Upper lobe of right lung (tissue), 1 donor: Measurements from ENCODE around the gene FCGR3B. TPM values are rescaled to one million over a fixed set of nuclear protein-coding genes. Genes with fewer than 3 reads are reported as not detected.
A peak's percentile ranks its signal among the peaks of the same experiment; 100 is the strongest.
"Not testable (repeated sequence)": the region's sequence is repeated elsewhere in the genome, so short reads cannot be mapped to it uniquely, and the experiment has no call there.

Experiments used
- ATAC-seq: fragments of 200-7000 bp; cut with Tn5 transposase; one replicate; pipeline ENCODE4 v1.9.1; 2020; ENCODE audit warnings: mild to moderate bottlenecking, moderate library complexity
- DNase-seq: peaks from one replicate; pipeline ENCODE4 v3.0.0-alpha.2; 2020
- H3K27ac ChIP-seq: fragments of 200-600 bp; one replicate; pipeline ENCODE4 v1.8.0; 2022
- H3K27me3 ChIP-seq: fragments of 200-600 bp; one replicate; pipeline ENCODE4 v1.8.0; 2022; ENCODE audit warnings: mild to moderate bottlenecking
- H3K36me3 ChIP-seq: fragments of 200-600 bp; one replicate; pipeline ENCODE4 v1.8.0; 2022
- H3K4me1 ChIP-seq: fragments of 200-600 bp; one replicate; pipeline ENCODE4 v1.8.0; 2022
- H3K4me3 ChIP-seq: fragments of 200-600 bp; one replicate; pipeline ENCODE4 v1.8.0; 2022; ENCODE audit warnings: mild to moderate bottlenecking
- H3K9me3 ChIP-seq: fragments of 200-600 bp; one replicate; pipeline ENCODE4 v1.8.0; 2022
- intact Hi-C: fragments of 100-400 bp; cut with DNase I; formaldehyde crosslinking; loops from one replicate; pipeline ENCODE4 v1.11.0; 2022
- total RNA-seq: library from RNA; stranded (reverse); fragmentation: NEBNext Ultra II Directional; extraction: Animal tissue kit (Norgen Biotek cat#: 25700); gene quantifications from one replicate; pipeline ENCODE4 v1.2.1, GENCODE V29; 2021
- donor health status: DM: no; HTN: yes; CAD: no; lungs with severe emphysema.

The FCGR3B gene
- total RNA-seq, 1 donor from 2014 or later: 18.9 TPM

DNA sequence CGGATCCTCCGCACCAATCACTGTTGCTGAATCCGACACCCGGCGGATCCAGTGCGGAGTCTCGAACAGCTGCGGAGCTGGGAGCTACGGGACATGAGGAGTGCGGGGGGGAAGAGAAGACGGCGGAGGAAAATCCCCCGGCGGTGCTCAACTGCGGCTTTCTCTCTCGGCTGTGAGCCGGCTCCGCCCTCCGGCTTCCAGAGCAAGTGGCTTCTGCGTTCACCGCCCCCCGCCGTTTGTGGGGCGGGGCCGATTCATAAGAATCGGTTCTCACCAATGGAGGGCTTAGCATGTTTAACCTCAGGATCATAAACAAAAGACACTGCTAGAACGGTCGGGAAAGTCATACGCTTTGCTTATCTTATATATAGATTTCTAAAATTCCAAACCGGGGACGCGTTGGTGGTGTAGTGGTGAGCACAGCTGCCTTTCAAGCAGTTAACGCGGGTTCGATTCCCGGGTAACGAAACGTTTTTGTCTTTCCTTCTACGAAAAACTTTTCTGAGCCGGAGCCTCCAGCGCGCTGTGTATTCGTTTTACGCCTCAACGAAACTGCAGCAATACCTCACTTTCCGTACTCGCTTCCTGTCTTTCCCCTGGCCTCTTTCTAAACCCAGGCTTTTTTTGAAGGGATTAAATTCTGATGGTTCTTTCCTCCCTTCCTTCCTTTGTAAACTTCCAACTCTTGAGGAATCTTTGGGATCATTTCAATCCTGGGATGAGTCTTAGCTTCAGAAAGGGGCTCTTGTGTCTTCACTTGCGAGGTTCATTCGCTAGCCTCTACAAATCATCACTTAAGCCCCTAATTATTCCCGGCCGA, 18.4 kb downstream of the FCGR3B start:
- H3K4me1 ChIP-seq, H3K36me3 ChIP-seq, H3K27me3 ChIP-seq, intact Hi-C loops, H3K9me3 ChIP-seq: not testable (repeated sequence)
- H3K4me3 ChIP-seq: peak overlapping the region; percentile 53
- peak overlapping the region; percentile 68 for H3K27ac ChIP-seq
- peak; percentile 96 for DNase-seq
- ATAC-seq: peak; percentile 97

DNA sequence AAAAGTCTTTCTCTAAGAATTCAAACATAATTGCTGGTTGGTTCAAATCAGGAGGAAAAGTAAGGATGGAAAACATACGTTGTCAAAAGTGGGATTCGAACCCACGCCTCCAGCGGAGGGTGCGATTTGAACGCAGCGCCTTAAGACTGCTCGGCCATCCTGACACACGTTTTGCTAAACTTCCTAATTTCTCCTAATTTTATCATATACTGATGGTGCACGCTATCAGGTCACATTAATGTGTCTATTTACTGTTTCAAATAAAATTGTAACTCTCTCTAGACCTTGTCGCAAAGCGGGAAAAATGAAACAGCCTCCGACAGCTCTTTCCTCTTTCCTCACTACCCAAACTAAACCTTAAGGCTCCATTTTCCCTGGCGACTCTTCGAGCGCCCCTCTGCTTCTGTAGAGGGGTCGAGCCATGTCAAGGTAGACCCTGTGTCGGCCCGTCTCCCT, 19.1 kb downstream of the FCGR3B start:
- H3K9me3 ChIP-seq, H3K36me3 ChIP-seq, intact Hi-C loops, ATAC-seq, DNase-seq, H3K4me1 ChIP-seq, H3K27me3 ChIP-seq: not testable (repeated sequence)
- H3K27ac ChIP-seq: peak overlapping the region; percentile 67
- peak overlapping the region; percentile 53 for H3K4me3 ChIP-seq

DNA sequence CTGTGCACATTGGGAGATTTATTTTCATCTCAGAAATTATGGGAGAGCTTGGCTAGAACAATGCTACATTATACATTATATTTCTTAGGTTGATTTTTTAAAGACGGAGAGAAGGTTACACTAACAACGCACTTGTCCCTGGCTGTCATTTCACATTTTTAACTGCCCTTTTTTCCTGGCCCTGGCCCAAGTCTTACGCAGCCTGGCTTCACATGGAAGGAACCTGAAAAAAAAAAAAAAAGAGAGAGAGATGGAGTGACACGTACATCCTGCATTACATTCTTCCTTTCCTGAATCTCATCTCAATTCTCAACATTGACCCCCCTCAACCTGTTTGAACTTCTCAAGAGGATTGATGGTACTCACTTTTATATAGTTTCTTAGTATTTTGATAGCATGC, 20.8 kb downstream of the FCGR3B start:
- intact Hi-C loops, DNase-seq, ATAC-seq: not testable (repeated sequence)

DNA sequence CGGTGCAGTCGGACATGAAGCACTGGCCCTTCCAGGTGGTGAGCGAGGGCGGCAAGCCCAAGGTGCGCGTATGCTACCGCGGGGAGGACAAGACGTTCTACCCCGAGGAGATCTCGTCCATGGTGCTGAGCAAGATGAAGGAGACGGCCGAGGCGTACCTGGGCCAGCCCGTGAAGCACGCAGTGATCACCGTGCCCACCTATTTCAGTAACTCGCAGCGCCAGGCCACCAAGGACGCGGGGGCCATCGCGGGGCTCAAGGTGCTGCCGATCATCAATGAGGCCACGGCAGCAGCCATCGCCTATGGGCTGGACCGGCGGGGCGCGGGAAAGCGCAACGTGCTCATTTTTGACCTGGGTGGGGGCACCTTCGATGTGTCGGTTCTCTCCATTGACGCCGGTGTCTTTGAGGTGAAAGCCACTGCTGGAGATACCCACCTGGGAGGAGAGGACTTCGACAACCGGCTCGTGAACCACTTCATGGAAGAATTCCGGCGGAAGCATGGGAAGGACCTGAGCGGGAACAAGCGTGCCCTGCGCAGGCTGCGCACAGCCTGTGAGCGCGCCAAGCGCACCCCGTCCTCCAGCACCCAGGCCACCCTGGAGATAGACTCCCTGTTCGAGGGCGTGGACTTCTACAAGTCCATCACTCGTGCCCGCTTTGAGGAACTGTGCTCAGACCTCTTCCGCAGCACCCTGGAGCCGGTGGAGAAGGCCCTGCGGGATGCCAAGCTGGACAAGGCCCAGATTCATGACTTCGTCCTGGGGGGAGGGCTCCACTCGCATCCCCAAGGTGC, 24.2 kb downstream of the FCGR3B start:
- H3K27me3 ChIP-seq, intact Hi-C loops, H3K27ac ChIP-seq, H3K9me3 ChIP-seq, H3K4me1 ChIP-seq, H3K4me3 ChIP-seq, DNase-seq, H3K36me3 ChIP-seq: not testable (repeated sequence)
- peak; percentile 22 for ATAC-seq

More for the DNA sequence above, 20.8 kb downstream of the FCGR3B start:
- H3K36me3 ChIP-seq, H3K4me3 ChIP-seq, H3K27ac ChIP-seq, H3K9me3 ChIP-seq, H3K27me3 ChIP-seq, H3K4me1 ChIP-seq: not testable (repeated sequence)

DNA sequence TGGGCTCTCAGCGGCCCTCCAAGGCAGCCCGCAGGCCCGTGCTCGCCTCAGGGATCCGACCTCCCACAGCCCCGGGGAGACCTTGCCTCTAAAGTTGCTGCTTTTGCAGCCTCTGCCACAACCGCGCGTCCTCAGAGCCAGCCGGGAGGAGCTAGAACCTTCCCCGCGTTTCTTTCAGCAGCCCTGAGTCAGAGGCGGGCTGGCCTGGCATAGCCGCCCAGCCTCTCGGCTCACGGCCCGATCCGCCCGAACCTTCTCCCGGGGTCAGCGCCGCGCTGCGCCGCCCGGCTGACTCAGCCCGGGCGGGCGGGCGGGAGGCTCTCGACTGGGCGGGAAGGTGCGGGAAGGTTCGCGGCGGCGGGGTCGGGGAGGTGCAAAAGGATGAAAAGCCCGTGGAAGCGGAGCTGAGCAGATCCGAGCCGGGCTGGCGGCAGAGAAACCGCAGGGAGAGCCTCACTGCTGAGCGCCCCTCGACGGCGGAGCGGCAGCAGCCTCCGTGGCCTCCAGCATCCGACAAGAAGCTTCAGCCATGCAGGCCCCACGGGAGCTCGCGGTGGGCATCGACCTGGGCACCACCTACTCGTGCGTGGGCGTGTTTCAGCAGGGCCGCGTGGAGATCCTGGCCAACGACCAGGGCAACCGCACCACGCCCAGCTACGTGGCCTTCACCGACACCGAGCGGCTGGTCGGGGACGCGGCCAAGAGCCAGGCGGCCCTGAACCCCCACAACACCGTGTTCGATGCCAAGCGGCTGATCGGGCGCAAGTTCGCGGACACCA, 25.0 kb downstream of the FCGR3B start:
- H3K36me3 ChIP-seq, H3K4me3 ChIP-seq, H3K27ac ChIP-seq, H3K27me3 ChIP-seq, intact Hi-C loops, H3K9me3 ChIP-seq, H3K4me1 ChIP-seq: not testable (repeated sequence)
- ATAC-seq (peak; percentile 74), DNase-seq (peak; percentile 68)

DNA sequence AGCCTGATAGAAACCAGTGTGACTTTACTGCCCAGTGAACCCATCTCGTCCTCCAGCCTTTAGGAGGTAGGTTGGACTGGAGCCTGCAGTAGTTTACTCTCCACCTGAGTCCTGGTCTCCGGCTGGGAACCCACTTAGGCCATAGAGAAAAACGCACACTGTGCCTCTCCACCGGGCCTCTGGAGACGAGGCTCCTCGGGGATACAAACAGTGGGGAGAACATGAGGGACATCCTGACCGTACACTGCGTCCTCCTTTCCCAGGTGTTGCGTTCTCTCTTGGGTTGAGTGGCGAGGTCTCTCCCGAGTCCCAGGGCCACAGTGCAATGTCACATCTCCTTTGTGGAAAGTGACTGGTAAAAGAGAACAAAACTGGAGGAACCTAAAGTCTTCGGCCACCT, 26.0 kb downstream of the FCGR3B start:
- H3K4me1 ChIP-seq, ATAC-seq, H3K36me3 ChIP-seq, intact Hi-C loops, DNase-seq, H3K4me3 ChIP-seq, H3K27me3 ChIP-seq, H3K27ac ChIP-seq, H3K9me3 ChIP-seq: not testable (repeated sequence)

DNA sequence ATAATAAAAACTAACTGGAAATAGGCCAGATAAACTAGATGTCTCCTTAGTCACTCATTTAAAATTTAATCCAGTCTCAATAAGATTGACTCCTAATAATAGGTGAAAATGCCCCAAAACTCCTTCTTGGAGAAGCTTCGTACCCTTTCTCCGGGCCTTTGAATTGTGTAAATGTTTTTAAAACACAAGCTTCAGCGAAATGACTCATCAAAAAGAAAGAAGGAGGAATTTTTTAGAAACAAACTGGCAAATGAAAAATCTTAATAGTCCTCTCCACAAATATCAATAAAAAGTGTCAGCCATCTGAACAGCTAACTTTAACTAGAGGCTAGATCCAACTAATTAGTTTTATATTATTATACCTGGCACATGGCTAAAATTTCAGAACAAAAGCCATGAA, 33.9 kb downstream of the FCGR3B start:
- H3K9me3 ChIP-seq, H3K4me3 ChIP-seq, DNase-seq, intact Hi-C loops, H3K27ac ChIP-seq, H3K27me3 ChIP-seq, ATAC-seq, H3K36me3 ChIP-seq, H3K4me1 ChIP-seq: not testable (repeated sequence)

DNA sequence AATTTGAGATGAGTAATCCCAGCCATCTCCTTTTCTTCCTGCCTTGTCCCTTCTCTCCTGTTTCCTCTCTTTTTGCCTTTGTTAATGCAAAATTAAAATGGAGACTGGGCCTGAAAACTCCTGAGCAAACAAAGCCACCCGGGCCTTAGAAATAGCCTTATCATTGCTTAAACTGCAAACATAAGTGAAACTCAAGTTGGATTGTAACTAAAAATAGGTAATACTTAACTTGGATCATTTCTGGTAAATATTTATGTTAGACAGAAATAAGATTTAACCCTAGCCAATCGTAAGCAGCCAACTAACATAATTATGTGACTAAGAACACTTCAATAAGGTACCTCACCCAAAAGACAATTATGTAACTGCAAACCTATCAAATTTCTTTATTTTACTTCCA, 35.4 kb downstream of the FCGR3B start:
- DNase-seq, H3K27me3 ChIP-seq, H3K4me3 ChIP-seq, H3K36me3 ChIP-seq, ATAC-seq, H3K9me3 ChIP-seq, H3K4me1 ChIP-seq, H3K27ac ChIP-seq, intact Hi-C loops: not testable (repeated sequence)

DNA sequence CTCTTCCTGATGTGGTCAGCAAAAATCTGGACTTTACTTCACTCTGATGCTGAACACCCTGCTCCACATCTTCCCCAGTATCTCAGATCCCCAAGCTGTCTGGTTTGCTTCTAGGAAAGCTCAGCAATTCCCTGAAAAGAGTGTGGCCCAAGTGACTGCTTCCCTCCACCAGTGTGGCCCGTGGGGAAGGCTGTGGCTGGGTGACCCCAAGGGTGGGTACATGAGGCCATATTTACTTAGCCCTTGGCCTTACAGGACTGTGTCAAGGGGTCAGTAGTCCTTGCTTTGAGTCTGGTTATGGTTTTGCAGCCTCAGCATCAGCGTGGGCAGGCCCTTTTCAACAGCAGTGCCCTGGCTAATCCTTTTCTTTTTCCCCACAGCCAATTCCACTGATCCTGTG, 35.8 kb downstream of the FCGR3B start:
- H3K36me3 ChIP-seq, H3K27ac ChIP-seq, H3K4me1 ChIP-seq, H3K4me3 ChIP-seq, intact Hi-C loops, H3K27me3 ChIP-seq, DNase-seq, H3K9me3 ChIP-seq: not testable (repeated sequence)
- ATAC-seq: peak; percentile 14

DNA sequence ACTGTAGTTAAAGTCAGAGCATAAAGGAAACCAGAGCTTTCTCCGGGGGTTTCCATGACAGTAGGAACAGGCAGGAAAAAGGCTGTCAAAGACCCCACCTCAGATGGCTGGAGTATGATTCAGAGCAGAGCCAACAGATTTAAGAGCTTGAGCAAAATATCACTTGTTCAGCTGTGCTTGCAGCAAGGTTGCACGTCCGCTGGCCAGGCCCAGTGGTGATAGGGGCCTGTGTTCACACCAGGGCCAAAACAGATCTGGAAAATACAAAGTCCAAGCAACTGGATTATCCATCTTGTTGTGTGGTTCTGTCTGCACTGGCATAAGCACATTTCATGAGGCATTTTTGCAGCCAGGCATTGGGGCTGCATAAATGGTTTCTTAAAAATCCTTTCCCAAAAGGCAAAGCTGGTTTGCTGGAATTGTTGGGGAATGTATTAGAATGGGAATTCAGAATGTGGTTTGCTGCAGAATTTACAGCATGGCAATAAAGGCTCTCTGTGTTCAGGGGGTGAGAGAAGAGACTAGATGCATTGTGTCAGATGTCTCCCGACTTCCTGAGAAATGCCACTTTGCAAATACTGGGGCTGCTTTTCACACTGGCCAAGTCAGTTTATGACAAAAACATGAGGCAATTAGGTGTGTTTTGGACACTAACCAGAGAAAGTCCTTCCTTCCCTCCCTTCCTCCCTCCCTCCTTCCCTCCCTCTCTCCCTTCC, 36.5 kb downstream of the FCGR3B start:
- H3K27me3 ChIP-seq, ATAC-seq, H3K36me3 ChIP-seq, intact Hi-C loops, H3K9me3 ChIP-seq, H3K4me3 ChIP-seq, H3K4me1 ChIP-seq, H3K27ac ChIP-seq, DNase-seq: not testable (repeated sequence)

DNA sequence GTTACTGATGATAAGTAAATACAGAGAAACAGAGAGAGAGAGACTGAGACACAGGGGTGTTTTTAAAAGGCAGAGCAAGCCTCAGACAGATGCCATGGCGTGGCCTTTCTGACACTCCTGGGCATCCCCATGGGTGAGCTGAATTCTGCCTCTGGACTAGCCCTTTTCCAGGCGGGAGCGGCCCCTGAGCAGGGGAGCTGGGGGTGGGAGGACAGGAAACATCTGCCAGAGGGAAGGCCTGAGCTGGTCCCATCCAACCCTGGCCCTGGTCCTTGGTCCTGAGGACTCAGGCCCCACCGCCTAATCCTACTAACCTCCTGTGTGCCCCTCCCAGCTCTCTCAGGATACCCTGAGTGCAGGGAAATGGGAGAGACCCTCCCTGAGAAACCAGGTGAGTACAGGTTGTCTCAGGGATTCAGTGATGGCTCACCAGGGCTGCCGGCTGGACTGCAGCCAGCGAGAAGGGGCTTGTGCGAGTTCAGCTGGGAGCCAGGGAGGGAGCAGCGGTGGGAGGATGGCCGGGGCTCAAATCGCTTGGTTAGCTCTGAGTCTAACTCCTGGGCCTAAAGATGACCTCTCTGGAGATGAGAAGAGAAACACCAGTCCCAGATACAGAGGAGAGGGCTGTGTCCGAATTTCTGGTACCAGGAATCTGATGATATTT, 37.8 kb downstream of the FCGR3B start:
- ATAC-seq, H3K36me3 ChIP-seq: not testable (repeated sequence)

DNA sequence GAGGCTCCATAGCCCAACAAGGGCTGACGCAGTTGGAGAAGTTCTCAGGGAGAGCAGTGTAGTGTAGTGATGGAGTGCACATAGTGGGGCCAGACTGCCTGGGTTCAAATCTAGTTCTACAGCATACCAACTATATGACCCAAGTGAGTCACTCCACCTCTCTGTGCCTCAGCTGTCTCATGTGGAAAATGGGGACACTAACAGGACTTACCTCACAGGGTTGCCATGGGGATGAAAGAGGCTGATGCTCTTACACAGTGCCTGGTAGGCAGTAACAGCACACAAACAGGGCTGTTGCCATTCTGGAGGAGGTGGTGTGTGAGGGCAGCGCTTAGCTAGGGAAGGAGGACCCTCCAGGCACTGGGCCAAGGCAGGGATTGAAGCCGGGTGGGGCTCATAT, 38.4 kb downstream of the FCGR3B start:
- H3K4me3 ChIP-seq, H3K27me3 ChIP-seq, DNase-seq, H3K9me3 ChIP-seq, ATAC-seq, H3K4me1 ChIP-seq, intact Hi-C loops, H3K27ac ChIP-seq, H3K36me3 ChIP-seq: not testable (repeated sequence)

More for the DNA sequence above, 37.8 kb downstream of the FCGR3B start:
- H3K4me3 ChIP-seq, H3K4me1 ChIP-seq, DNase-seq, H3K27ac ChIP-seq, intact Hi-C loops, H3K27me3 ChIP-seq, H3K9me3 ChIP-seq: not testable (repeated sequence)

DNA sequence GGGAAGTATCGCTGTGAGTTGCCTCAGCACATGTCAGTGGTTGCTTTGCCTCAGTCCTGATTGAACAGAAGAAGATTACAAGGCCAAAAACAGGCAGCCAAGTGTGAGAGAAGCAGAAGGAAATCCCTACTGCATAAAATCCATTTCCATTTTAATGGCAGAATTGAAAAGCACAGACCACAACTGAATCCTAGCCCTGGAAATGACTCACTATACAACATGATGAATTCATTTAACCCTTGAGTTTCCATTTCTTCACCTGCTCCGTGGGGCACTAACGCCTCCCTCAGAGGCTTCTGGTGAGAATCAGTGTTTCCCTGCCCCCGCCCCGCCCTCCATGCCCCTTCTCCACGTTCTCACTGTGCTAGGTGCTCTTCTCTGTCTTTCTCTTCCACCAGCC, 41.1 kb downstream of the FCGR3B start:
- DNase-seq, H3K36me3 ChIP-seq, H3K4me1 ChIP-seq, H3K4me3 ChIP-seq, H3K9me3 ChIP-seq, H3K27ac ChIP-seq, H3K27me3 ChIP-seq, intact Hi-C loops, ATAC-seq: not testable (repeated sequence)
